ENCODE results near the gene ALLC.

DNA sequence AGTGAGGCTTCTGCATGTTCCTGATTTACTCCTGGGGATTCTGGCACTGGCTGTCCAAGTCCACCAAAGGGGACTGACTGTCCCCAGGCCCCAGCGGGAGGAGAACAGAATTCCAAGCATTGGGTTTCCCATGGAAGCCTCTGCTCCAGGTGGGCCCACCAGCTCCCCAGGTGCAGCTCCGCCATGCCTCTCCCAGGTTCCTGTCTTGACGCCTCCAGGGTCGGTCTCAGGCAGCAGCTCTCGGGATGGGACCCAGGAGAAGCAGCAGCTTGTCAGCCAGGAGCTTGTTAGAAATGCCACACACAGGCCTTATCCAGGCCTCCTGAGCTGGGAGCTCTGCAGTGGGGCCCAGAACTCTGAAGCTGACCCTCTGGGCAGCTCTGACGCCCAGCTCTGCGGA lies 93.3 kb downstream of the ALLC start:
- TF ChIP-seq, protein P1, sequence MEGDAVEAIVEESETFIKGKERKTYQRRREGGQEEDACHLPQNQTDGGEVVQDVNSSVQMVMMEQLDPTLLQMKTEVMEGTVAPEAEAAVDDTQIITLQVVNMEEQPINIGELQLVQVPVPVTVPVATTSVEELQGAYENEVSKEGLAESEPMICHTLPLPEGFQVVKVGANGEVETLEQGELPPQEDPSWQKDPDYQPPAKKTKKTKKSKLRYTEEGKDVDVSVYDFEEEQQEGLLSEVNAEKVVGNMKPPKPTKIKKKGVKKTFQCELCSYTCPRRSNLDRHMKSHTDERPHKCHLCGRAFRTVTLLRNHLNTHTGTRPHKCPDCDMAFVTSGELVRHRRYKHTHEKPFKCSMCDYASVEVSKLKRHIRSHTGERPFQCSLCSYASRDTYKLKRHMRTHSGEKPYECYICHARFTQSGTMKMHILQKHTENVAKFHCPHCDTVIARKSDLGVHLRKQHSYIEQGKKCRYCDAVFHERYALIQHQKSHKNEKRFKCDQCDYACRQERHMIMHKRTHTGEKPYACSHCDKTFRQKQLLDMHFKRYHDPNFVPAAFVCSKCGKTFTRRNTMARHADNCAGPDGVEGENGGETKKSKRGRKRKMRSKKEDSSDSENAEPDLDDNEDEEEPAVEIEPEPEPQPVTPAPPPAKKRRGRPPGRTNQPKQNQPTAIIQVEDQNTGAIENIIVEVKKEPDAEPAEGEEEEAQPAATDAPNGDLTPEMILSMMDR (IDR thresholded peaks at IDR 0.05; ENCODE audit: insufficient read depth, low read length, poor library complexity, severe bottlenecking): no peak
- no peak for TF ChIP-seq EZH2phosphoT487 (conservative IDR thresholded peaks at IDR 0.05; ENCODE audit: low read length)
